ENCODE results near the gene ALOX5AP.
A peak's percentile ranks its signal among the peaks of the same experiment; 100 is the strongest.

Gene ALOX5AP

GRCh38 chr13:30697996-30698401, 37.3 kb upstream of the ALOX5AP start:
- Histone ChIP-seq H3K9ac (no peak overlapping the region), H4K20me1 (no peaks in the 10 kb centered on the region), H3K4me1 (peaks cover 23% of the 10 kb centered on the region), H3K4me3 (no peak overlapping the region), H3K9me3 (no peaks in the 10 kb centered on the region), H3K36me3 (no peaks in the 10 kb centered on the region), H3K27me3 (no peaks in the 10 kb centered on the region), H3K4me2 (no peak overlapping the region; the same call in 1 of the 2 replicates), H3K27ac (no peak overlapping the region)
- no peak for TF ChIP-seq Cebpa-rat (IDR thresholded peaks at IDR 0.05)

GRCh38 chr13:30698488-30699005, 36.8 kb upstream of the ALOX5AP start:
- H4K20me1 ChIP-seq: no peaks in the 10 kb centered on the region
- H3K4me3 ChIP-seq: no peak overlapping the region
- H3K27me3 ChIP-seq: no peaks in the 10 kb centered on the region
- H3K27ac ChIP-seq: no peak overlapping the region
- H3K36me3 ChIP-seq: no peaks in the 10 kb centered on the region
- peaks cover 23% of the 10 kb centered on the region for H3K4me1 ChIP-seq
- TF ChIP-seq Cebpa-rat (IDR thresholded peaks at IDR 0.05): no peak
- no peak overlapping the region for H3K4me2 ChIP-seq
- no peaks in the 10 kb centered on the region for H3K9me3 ChIP-seq
- no peak overlapping the region for H3K9ac ChIP-seq

- H3K4me3 ChIP-seq: no peak overlapping the region
- no peaks in the 10 kb centered on the region for H3K27me3 ChIP-seq
- H3K4me2 ChIP-seq: no peak overlapping the region
- no peaks in the 10 kb centered on the region for H4K20me1 ChIP-seq
- no peaks in the 10 kb centered on the region for H3K36me3 ChIP-seq
- H3K9ac ChIP-seq: no peak overlapping the region
- H3K9me3 ChIP-seq: no peaks in the 10 kb centered on the region
- H3K4me1 ChIP-seq: peaks cover 36% of the 10 kb centered on the region
- no peak overlapping the region for H3K27ac ChIP-seq
- TF ChIP-seq Cebpa-rat (IDR thresholded peaks at IDR 0.05): no peak
These were observed 35.0 kb upstream of the ALOX5AP start for GRCh38 chr13:30700364-30700763.

- Histone ChIP-seq H3K4me2 (no peak overlapping the region), H3K4me3 (no peak overlapping the region), H3K9me3 (no peaks in the 10 kb centered on the region), H3K4me1 (peaks cover 20% of the 10 kb centered on the region), H3K27me3 (no peaks in the 10 kb centered on the region), H3K9ac (no peak overlapping the region), H4K20me1 (no peaks in the 10 kb centered on the region), H3K36me3 (no peaks in the 10 kb centered on the region), H3K27ac (no peak overlapping the region)
- TF ChIP-seq Cebpa-rat (IDR thresholded peaks at IDR 0.05): no peak
These were observed 33.3 kb upstream of the ALOX5AP start for GRCh38 chr13:30702006-30702405.

GRCh38 chr13:30704596-30704995, 30.7 kb upstream of the ALOX5AP start:
- no peak overlapping the region for H3K9ac ChIP-seq
- H4K20me1 ChIP-seq: no peaks in the 10 kb centered on the region
- H3K27me3 ChIP-seq: no peaks in the 10 kb centered on the region
- no peak overlapping the region for H3K27ac ChIP-seq
- peaks cover 13% of the 10 kb centered on the region for H3K4me1 ChIP-seq
- no peaks in the 10 kb centered on the region for H3K9me3 ChIP-seq
- TF ChIP-seq Cebpa-rat (IDR thresholded peaks at IDR 0.05): no peak
- no peaks in the 10 kb centered on the region for H3K36me3 ChIP-seq
- H3K4me3 ChIP-seq: no peak overlapping the region
- peak overlapping the region; percentile 42; the same call in 1 of the 2 replicates for H3K4me2 ChIP-seq

- H4K20me1 ChIP-seq: no peaks in the 10 kb centered on the region
- H3K36me3 ChIP-seq: no peaks in the 10 kb centered on the region
- peaks cover 13% of the 10 kb centered on the region for H3K4me1 ChIP-seq
- no peaks in the 10 kb centered on the region for H3K9me3 ChIP-seq
- H3K4me3 ChIP-seq: no peak overlapping the region
- no peak overlapping the region for H3K9ac ChIP-seq
- H3K4me2 ChIP-seq: no peak overlapping the region
- H3K27ac ChIP-seq: no peak overlapping the region
- no peaks in the 10 kb centered on the region for H3K27me3 ChIP-seq
- TF ChIP-seq Cebpa-rat (IDR thresholded peaks at IDR 0.05): no peak
These were observed 29.7 kb upstream of the ALOX5AP start for GRCh38 chr13:30705680-30706079.

GRCh38 chr13:30708541-30708940, 26.8 kb upstream of the ALOX5AP start:
- Histone ChIP-seq H3K27ac (no peak overlapping the region), H3K4me2 (no peak overlapping the region), H3K9ac (no peak overlapping the region), H3K27me3 (no peaks in the 10 kb centered on the region), H3K9me3 (no peaks in the 10 kb centered on the region), H3K36me3 (no peaks in the 10 kb centered on the region), H4K20me1 (no peaks in the 10 kb centered on the region), H3K4me1 (peaks cover 24% of the 10 kb centered on the region), H3K4me3 (no peak overlapping the region)
- TF ChIP-seq Cebpa-rat (IDR thresholded peaks at IDR 0.05): no peak

GRCh38 chr13:30710442-30710841, 24.9 kb upstream of the ALOX5AP start:
- Histone ChIP-seq H3K9ac (no peak overlapping the region), H3K27me3 (no peaks in the 10 kb centered on the region), H4K20me1 (no peaks in the 10 kb centered on the region), H3K4me1 (peaks cover 19% of the 10 kb centered on the region), H3K4me3 (no peak overlapping the region), H3K36me3 (no peaks in the 10 kb centered on the region), H3K27ac (no peak overlapping the region), H3K4me2 (no peak overlapping the region), H3K9me3 (no peaks in the 10 kb centered on the region)
- no peak for TF ChIP-seq Cebpa-rat (IDR thresholded peaks at IDR 0.05)

- H3K9me3 ChIP-seq: no peaks in the 10 kb centered on the region
- no peak overlapping the region for H3K4me2 ChIP-seq
- H3K4me1 ChIP-seq: peaks cover 28% of the 10 kb centered on the region
- no peak overlapping the region for H3K27ac ChIP-seq
- no peaks in the 10 kb centered on the region for H3K27me3 ChIP-seq
- no peaks in the 10 kb centered on the region for H4K20me1 ChIP-seq
- no peak overlapping the region for H3K9ac ChIP-seq
- no peaks in the 10 kb centered on the region for H3K36me3 ChIP-seq
- TF ChIP-seq Cebpa-rat (IDR thresholded peaks at IDR 0.05): no peak
- no peak overlapping the region for H3K4me3 ChIP-seq
These were observed 24.0 kb upstream of the ALOX5AP start for GRCh38 chr13:30711375-30711774.

GRCh38 chr13:30711837-30712236, 23.5 kb upstream of the ALOX5AP start:
- Histone ChIP-seq H3K36me3 (no peaks in the 10 kb centered on the region), H3K4me2 (no peak overlapping the region), H3K9ac (no peak overlapping the region), H3K9me3 (no peaks in the 10 kb centered on the region), H3K27ac (no peak overlapping the region), H4K20me1 (no peaks in the 10 kb centered on the region), H3K4me3 (no peak overlapping the region), H3K27me3 (no peaks in the 10 kb centered on the region), H3K4me1 (peaks cover 33% of the 10 kb centered on the region)
- TF ChIP-seq Cebpa-rat (IDR thresholded peaks at IDR 0.05): no peak

All from BLaER1 (cell line).